Stimulated activated CD8-positive, alpha-beta memory T cell treated with anti-CD3 and anti-CD28 coated beads, Interleukin-15, amount 100 ng/mL, for 1 hour (primary cell): Measurements from ENCODE around the gene VSIR.

ENCODE experiments used
- DNase-seq: peaks from one replicate; pipeline ENCODE4 v3.0.0-alpha.2; 2020; ENCODE audit warnings: low read depth

VSIR gene

DNA sequence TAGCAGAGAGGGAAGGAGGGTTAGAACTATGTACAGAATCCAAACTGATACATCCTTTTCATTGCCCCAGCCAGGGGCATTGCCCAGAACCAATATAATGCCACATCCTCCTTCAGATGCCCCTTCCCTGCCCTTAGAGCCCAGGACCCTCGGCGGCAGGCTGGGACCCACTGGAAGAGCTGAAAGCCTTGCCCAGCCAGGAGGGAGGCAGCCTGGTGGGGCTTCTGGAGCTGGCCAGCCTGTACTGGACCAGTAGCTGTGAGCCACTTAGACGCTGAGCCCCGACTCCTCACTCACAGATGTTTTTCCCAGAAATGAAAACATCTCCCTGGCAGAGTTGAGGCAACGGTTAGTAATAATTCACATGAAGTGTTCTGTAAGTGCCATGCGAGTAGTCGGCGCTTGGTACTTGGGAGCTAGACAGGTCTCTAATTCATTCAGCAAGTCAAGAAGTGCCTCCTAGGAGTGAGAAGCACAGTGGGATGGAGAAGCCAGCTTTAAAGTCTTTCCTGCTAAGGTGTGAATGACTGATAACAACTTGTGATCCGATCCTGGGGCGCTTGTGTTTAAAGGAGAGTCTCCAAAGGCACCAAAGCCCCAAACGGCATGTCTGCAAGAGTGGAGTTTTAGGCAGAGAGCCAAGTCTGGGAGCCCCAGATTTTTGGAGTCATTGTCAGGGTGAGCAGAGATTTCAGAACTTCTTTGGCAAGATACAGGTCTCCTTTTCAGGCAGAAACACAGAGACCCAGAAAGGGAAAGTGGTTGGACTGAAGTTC lies 9.8 kb downstream of the VSIR start:
- no peak for DNase-seq

GRCh38 chr10:71762324-71762723 lies 11.0 kb downstream of the VSIR start:
- no peak for DNase-seq

DNA sequence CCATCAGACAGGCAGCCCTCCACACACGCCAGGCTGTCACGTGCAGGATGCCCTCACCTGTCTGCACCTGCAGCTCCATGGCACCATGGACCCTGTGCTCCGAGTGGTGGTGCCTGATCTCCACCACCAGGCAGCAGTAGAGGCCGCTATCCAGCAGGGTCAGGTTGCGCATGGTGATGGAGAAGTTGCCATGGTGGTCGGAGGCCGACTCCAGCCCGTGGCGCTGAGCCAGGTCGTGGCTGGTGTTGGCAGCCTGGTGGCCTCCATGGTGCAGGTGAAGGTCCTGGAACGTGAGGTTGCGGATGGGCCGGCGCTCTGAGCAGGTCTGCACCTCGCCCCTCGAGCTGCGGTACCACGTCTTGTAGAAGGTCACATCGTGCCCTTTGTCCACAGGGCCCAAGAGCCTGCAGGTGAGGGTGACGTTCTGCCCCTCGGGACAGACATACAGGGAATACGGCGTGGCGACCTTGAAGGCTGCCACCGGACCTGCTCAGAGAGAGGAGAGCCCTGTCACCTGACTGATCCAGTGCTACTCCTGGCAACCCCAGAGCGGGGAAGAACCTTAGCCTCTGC lies 11.7 kb downstream of the VSIR start:
- no peak for DNase-seq

DNA sequence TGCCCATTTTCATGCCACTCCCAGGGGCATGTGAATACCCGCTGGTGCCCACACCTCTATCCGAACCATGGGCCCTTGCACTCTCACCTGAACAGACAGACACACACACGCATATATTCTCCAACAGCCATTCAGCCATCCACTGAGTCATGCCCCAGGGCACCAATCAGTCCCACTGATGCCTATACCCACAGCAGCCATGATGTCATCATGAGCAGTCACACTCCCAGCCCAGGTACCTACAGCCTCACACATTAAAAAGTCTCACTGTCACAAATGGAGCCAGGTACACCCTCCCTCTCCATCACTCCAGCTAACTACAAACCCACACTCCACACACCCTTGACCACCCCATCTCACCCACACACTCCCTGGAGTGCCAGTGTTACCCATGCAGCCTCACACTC lies 12.2 kb downstream of the VSIR start:
- DNase-seq, result no peak

- no peak for DNase-seq
Observed at GRCh38 chr10:71757399-71757922, 15.9 kb downstream of the VSIR start.

DNA sequence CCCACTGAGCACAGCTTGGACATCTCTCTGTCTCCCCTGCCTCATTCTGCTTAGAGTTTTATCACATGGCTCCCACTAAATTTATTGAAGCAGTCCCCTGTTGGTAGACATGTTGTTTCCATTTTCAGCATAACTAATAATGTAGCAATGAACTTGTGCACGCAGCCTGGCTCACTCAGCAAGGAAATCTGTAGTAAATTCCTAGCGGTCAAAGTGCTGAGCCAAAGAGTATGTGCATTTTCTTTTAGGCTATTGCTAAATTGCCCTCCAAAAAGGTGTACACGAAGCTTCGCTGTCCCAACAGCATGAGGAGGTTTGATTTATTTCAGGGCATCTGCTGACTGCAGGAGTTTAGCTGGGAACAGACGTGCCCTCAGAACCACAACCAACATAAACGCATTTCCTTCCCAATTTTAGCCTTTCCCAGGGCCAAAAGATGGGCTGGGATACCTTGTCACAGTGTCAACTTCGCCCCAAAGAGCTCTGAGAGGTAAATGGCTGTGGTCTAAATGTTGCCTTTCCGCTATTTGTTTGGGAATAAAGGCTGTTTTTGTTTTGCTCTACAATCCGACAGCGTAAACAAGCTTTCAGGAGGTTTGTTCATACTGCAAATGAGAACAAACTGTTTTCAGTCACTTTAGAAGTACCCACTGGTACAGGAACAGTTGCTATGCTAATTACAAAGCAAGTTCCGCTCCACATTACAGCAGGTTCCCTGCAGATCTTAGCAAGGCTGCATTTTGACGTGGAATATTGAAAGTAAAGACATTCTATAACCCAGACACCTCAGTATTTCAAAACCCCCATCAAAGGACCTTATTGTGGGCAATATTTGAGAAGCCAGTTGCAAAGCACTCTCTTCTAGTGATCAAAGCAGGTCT lies 16.8 kb downstream of the VSIR start:
- DNase-seq, result no peak

GRCh38 chr10:71755179-71755879 lies 18.0 kb downstream of the VSIR start:
- DNase-seq, result no peak

GRCh38 chr10:71754562-71754961 lies 18.8 kb downstream of the VSIR start:
- DNase-seq, result no peak

DNA sequence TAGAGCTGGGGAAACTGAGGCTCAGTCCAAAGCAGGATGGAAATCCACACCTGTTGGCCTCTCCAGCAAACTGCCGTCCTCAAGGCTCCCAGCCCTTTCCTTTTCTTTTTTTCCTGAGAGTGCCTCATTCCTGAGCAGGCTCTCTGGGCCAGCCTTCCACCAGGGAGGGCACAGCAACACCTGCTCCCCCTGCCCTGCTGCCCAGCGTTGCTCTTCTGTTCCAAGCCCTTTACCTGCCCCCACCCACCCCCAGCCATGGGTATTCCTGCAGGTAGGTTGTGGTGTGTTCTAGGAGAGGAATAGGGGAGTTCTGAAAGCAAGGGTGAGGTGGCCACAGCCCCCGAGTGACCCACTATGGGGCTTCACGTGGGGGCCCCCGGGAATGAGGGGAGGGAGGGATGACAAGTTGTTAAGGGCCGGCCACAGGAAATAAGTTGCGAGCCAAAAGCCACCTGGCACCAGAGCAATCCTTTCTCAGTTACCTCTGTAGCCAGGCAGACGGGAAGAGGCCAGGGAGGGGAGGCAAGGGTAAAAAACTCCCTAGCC lies 19.3 kb downstream of the VSIR start:
- DNase-seq, result no peak

DNA sequence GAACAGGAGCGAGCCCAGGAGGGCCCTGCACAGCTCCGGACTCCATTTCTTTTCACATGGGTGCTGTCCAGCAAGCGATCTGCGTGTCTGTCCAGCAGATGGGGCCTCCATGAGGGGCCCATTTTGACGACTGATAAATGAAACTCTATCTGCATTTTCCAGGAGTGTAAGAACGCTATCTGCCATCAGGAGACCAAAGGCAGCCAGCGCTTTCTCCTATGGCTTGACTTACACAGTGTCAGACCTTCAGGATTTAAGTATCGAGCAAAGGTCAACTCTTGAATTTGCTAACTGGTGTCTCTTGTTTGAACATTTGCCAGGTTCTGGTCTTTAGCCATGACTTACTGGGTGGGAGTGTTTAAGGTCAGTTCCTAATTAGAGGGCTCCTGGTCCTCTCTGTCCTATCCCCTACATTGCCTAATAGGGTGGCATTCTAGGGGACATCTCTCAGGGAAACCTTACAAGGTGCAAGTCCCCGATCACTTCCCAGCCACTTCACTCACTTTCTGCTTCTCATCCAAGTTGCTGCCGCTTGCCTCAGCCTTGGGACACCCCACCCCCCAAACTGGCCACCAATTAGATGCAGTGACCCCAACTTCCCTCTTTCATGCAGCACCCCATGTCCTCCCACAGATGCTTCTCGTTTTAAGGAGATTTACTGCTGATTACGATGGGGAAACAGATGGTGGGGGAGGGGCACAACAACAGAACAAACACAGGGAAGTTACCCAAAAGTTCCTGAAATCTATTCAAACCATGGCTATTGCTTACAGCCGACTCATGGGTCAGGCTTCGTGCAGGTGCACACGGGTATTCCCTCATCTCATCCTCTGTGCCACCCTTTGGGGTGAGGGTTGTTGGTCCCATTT lies 20.0 kb downstream of the VSIR start:
- no peak for DNase-seq

DNA sequence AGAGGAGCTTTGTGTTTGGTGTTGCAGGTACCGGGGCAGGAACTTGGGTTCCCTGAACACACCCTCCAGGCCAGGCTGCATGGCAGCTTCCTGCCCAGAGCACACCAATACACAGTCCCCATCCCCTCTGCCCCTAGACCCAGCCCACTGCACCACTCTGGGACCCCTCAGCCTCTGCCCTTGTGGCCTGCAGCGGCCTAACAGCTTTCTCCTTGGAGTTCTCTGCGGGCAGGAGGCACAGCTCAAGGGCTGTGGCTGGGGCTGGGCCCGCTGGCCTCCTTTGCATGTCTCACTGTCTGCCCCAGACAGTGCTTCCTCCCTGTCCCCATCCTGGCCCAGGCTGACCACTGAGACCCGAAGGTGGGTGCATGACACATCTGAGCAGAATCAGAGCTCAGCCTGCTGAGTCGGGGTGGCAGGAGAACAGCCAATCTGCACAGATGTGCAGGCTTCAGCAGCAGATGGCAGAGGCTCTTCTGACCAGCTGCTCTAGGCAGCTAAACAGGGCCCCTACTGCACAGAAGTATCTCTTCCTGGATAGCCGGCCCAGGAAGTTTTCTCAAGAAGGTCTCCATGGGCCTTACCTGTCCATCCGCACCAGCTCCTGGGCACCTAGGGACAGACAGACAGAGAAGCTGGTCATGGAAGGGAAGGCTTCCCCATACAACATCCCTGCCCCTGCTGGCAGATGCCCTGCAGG lies 20.8 kb downstream of the VSIR start:
- DNase-seq, result no peak

DNA sequence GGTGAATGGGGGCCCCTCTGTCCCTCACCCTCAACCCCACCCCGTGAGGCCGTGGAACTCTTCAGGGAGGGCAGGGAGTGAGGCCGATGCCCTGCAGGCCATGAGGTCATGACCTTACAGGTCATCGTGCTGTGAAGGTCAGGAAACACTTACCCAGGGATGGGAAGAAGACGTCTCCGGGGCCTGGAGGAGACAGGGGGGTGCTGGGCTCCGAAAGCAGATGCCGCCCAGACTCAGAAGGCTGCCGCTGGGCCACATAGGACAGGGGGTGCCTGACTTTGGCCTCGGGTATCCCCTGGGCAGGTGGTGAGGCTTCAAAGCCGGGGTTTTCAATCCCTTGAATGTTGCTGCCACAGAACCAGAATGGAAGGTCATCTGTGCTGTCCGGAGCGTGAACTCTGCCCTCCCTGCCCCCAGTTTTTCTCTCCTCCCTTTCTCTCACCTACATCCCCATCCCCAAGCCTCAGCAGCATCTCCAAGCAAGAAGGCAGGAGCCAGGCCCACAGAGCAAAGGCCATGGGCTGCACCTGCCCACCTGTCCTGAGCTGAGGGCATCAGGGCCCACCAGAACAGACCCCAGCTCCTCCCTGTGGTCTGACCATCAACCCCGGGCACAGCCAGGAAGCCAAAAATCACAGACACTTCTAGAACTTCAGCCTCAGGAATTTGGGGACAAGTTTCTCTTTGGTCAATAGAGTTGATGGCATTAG lies 21.6 kb downstream of the VSIR start:
- no peak for DNase-seq

DNA sequence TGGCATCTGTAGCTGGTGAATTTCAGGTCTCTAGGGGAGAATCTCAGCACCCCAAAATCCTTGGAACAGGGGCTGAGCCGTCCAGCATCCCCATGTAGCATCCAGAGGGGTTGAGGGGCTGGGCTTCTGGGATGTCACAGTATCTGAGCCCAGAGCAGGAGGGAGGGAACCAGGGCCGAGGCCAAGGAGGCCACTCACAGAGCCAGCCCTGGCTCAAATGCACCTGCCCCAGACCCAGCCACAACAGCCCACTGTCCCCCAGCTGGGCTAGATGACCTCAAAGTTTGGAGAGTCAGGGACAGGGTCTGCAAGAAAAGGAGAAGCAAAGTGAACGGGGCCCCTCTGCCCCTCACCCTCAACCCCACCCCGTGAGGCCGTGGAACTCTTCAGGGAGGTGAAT lies 22.3 kb downstream of the VSIR start:
- DNase-seq, result no peak

DNA sequence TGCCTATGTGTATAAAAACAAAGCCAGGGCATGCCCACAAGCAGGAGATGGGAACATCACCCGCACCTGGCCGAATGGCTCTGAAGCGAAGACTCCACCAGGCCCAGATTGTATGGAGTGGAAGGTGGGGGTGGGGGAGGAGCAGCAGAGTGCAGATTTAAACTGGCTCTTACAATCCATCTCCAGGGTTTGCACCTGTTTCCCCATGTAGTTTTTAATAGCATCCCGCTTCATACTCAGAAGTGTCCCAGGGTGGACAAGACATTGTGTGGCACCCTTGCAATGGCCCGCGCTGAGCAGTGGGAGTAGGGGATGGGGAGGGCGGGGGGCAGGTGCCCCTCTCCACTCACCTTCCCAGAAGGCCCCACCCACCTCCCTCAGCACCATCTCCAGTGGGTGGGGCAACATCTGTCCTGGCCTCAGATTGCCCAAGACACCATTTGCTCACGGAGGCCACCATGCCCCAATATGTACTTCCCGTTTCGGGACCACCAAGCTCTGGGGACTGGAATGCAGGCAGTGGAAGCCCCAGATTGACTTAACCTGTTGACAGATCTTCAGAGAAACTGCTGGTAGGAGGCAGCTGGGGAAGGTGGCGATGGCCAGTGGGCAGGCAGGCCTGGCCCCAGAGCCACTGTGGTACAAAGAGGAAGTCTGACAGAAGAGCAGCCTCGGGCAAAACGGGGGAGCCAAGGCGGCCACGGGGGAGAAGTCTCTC lies 23.0 kb downstream of the VSIR start:
- DNase-seq, result no peak

- DNase-seq, result no peak
Observed at GRCh38 chr10:71749396-71749795, 23.9 kb downstream of the VSIR start.

DNA sequence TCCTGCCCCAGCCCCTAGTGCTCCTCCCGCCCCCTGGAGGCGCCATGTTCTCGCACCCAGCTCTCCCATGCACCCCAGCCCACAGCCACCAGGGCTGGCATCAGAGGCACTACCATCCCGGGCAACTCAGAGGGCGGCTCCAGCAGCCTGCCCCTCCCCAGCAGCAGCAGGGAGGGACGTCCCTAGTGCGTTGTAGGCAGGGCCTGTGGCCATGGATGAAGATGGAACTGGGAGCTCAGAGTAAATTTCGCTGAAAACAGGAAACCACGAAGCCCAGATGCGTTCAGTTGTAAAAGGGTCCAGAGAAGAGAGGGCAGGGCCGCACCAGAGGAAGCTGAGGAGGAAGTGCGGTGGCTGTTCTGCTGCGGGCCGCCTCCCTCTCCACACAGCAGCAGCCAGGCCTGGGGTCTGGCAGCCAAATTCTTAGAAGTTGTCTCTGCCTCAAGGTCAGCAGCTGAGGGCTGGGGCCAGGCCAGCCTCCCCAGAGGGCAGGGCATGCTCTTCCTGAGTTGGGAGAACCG lies 24.6 kb downstream of the VSIR start:
- DNase-seq, result peak; percentile 49

DNA sequence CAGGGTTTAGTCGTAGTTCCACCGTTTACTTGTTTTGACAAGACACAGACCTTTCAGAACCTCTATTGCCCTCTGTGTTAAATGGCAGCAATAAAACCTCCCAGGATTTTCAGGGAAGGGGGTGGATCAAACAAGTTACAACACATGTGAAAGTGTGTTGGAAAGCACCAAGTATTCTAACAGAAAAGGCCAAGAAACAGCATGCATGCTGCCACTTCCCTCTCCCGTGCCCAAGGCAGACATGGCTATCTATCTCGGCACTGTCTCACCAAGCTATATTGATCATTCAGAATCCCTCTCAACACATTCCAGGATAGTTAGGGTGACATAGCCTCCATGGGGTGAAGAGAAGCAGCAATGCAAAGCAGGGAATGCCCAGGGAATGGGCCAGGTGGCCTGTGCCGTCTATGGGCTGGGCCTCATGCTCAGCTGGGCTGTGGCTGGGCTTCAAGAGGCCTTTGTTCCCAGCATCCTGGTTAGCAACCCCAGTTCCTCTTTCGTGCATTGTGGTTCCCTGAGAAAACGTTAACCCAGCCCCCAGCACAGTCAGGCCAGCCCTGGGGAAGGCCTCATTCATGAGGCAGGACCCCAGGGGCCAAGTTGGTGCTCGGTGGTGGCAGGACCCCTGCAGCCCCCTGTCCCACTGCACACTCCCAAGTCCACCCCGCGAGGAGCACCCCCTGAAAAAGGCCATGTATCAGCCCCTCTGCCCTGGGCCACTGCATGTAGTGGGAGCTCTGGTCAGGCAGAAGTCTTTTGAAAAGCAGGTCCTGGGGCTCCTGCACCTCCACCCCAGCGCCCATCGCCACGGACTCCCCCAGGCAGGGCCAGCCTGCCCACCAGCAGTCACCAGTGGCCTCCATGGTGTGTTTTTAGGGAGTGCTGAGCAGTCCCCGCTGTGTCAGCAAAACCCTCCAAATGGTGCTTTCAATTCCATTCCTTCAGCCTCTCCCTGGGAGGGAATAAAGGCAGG lies 25.5 kb downstream of the VSIR start:
- no peak for DNase-seq
